SJCRH30 (cell line): ENCODE data around the gene RPL15. TPM values are rescaled to one million over a fixed set of nuclear protein-coding genes. Genes with fewer than 3 reads are reported as not detected.
"Not testable (repeated sequence)": the region's sequence is repeated elsewhere in the genome, so short reads cannot be mapped to it uniquely, and the experiment has no call there.

Source experiments
- DNase-seq, 2 experiments: peaks; one replicate each; pipeline ENCODE4 v3.0.0-alpha.2; 2015 to 2020
- H3K27ac ChIP-seq: fragments of 250-450 bp; sonication (Bioruptor Pico); 2 replicates; pipeline ENCODE4 v1.5.1; 2020; ENCODE audit warnings: mild to moderate bottlenecking, moderate library complexity
- H3K27me3 ChIP-seq: fragments of 250-450 bp; sonication (Bioruptor Pico); 2 replicates; pipeline ENCODE4 v1.5.1; 2020; ENCODE audit warnings: mild to moderate bottlenecking, moderate library complexity
- H3K36me3 ChIP-seq: fragments of 250-450 bp; sonication (Bioruptor Pico); 2 replicates; pipeline ENCODE4 v1.5.1; 2020; ENCODE audit warnings: mild to moderate bottlenecking, moderate library complexity
- H3K4me1 ChIP-seq: fragments of 250-450 bp; sonication (Bioruptor Pico); 2 replicates; pipeline ENCODE4 v1.5.1; 2020; ENCODE audit warnings: mild to moderate bottlenecking, moderate library complexity
- H3K4me3 ChIP-seq: fragments of 250-450 bp; sonication (Bioruptor Pico); 2 replicates; pipeline ENCODE4 v1.5.1; 2020; ENCODE audit warnings: mild to moderate bottlenecking, moderate library complexity
- H3K9me3 ChIP-seq: fragments of 250-450 bp; sonication (Bioruptor Pico); replicated peaks from 2 replicates; pipeline ENCODE4 v1.5.1; 2020; ENCODE audit warnings: mild to moderate bottlenecking, moderate library complexity
- total RNA-seq: library from RNA; depleted of rRNA; stranded (reverse); fragments of >200 nt; shearing (Covaris generic); gene quantifications from 2 replicates; pipeline ENCODE4 v1.2.3, GENCODE V29; 2014

Gene RPL15
- total RNA-seq, 1 experiment from 2014 or later: 5,670 TPM

- peaks cover 10% of the 10 kb centered on the region for H3K36me3 ChIP-seq
- not testable (repeated sequence) for H3K27me3 ChIP-seq, H3K4me1 ChIP-seq, H3K4me3 ChIP-seq, H3K9me3 ChIP-seq, DNase-seq, H3K27ac ChIP-seq
Measured at GRCh38 chr3:23881993-23882392, 34.9 kb upstream of the RPL15 start.

- Histone ChIP-seq H3K36me3 (peaks cover 13% of the 10 kb centered on the region), H3K27me3 (no peaks in the 10 kb centered on the region), H3K4me1 (no peaks in the 10 kb centered on the region), H3K9me3 (no peaks in the 10 kb centered on the region), H3K27ac (no peak overlapping the region), H3K4me3 (no peak overlapping the region)
- no peak for DNase-seq
Measured at GRCh38 chr3:23882487-23882918, 34.4 kb upstream of the RPL15 start.

- Histone ChIP-seq H3K36me3 (peaks cover 29% of the 10 kb centered on the region), H3K27me3 (no peaks in the 10 kb centered on the region), H3K9me3 (no peaks in the 10 kb centered on the region), H3K27ac (no peak overlapping the region), H3K4me3 (no peak overlapping the region), H3K4me1 (no peaks in the 10 kb centered on the region)
- DNase-seq: no peak
Measured at GRCh38 chr3:23884481-23884880, 32.5 kb upstream of the RPL15 start.

GRCh38 chr3:23885210-23885609 is 31.7 kb upstream of the RPL15 start:
- no peaks in the 10 kb centered on the region for H3K4me1 ChIP-seq
- H3K4me3 ChIP-seq: no peak overlapping the region
- H3K27me3 ChIP-seq: no peaks in the 10 kb centered on the region
- no peaks in the 10 kb centered on the region for H3K9me3 ChIP-seq
- no peak overlapping the region for H3K27ac ChIP-seq
- no peak for DNase-seq
- H3K36me3 ChIP-seq: peaks cover 32% of the 10 kb centered on the region

- H3K27ac ChIP-seq: no peak overlapping the region
- H3K27me3 ChIP-seq: no peaks in the 10 kb centered on the region
- no peaks in the 10 kb centered on the region for H3K4me1 ChIP-seq
- H3K9me3 ChIP-seq: no peaks in the 10 kb centered on the region
- no peak overlapping the region for H3K4me3 ChIP-seq
- peaks cover 40% of the 10 kb centered on the region for H3K36me3 ChIP-seq
- no peak for DNase-seq
Measured at GRCh38 chr3:23886311-23886710, 30.6 kb upstream of the RPL15 start.

GRCh38 chr3:23888617-23889228 is 28.2 kb upstream of the RPL15 start:
- H3K27ac ChIP-seq: no peak overlapping the region
- H3K27me3 ChIP-seq: no peaks in the 10 kb centered on the region
- H3K36me3 ChIP-seq: peaks cover 54% of the 10 kb centered on the region
- H3K4me1 ChIP-seq: no peaks in the 10 kb centered on the region
- DNase-seq: peak in 1 of 2 experiments; percentile 62
- H3K9me3 ChIP-seq: no peaks in the 10 kb centered on the region
- H3K4me3 ChIP-seq: no peak overlapping the region

GRCh38 chr3:23889386-23889785 is 27.5 kb upstream of the RPL15 start:
- H3K9me3 ChIP-seq: no peaks in the 10 kb centered on the region
- peaks cover 53% of the 10 kb centered on the region for H3K36me3 ChIP-seq
- no peaks in the 10 kb centered on the region for H3K4me1 ChIP-seq
- H3K27me3 ChIP-seq: no peaks in the 10 kb centered on the region
- H3K4me3 ChIP-seq: no peak overlapping the region
- DNase-seq: no peak
- H3K27ac ChIP-seq: no peak overlapping the region

GRCh38 chr3:23889950-23890349 is 27.0 kb upstream of the RPL15 start:
- Histone ChIP-seq H3K4me3 (no peak overlapping the region), H3K36me3 (peaks cover 57% of the 10 kb centered on the region), H3K27me3 (no peaks in the 10 kb centered on the region), H3K27ac (no peak overlapping the region), H3K4me1 (no peaks in the 10 kb centered on the region), H3K9me3 (no peaks in the 10 kb centered on the region)
- no peak for DNase-seq

- Histone ChIP-seq H3K36me3 (peaks cover 72% of the 10 kb centered on the region), H3K27me3 (no peaks in the 10 kb centered on the region), H3K4me3 (no peak overlapping the region), H3K27ac (no peak overlapping the region), H3K4me1 (no peaks in the 10 kb centered on the region), H3K9me3 (no peaks in the 10 kb centered on the region)
- no peak for DNase-seq
Measured at GRCh38 chr3:23894254-23895061, 22.5 kb upstream of the RPL15 start.

- H3K9me3 ChIP-seq: no peaks in the 10 kb centered on the region
- H3K27me3 ChIP-seq: no peaks in the 10 kb centered on the region
- no peaks in the 10 kb centered on the region for H3K4me1 ChIP-seq
- H3K36me3 ChIP-seq: peaks cover 76% of the 10 kb centered on the region
- no peak overlapping the region for H3K27ac ChIP-seq
- DNase-seq: no peak
- no peak overlapping the region for H3K4me3 ChIP-seq
Measured at GRCh38 chr3:23895181-23895580, 21.8 kb upstream of the RPL15 start.

GRCh38 chr3:23900744-23901143 is 16.2 kb upstream of the RPL15 start:
- no peak for DNase-seq
- Histone ChIP-seq H3K4me3 (no peak overlapping the region), H3K9me3 (no peaks in the 10 kb centered on the region)

GRCh38 chr3:23904545-23904944 is 12.4 kb upstream of the RPL15 start:
- DNase-seq: no peak
- no peaks in the 10 kb centered on the region for H3K9me3 ChIP-seq
- H3K36me3 ChIP-seq: peaks cover 57% of the 10 kb centered on the region
- no peak overlapping the region for H3K27ac ChIP-seq
- H3K27me3 ChIP-seq: no peaks in the 10 kb centered on the region
- no peak overlapping the region for H3K4me3 ChIP-seq
- no peaks in the 10 kb centered on the region for H3K4me1 ChIP-seq

More at GRCh38 chr3:23900744-23901143, 16.2 kb upstream of the RPL15 start:
- Histone ChIP-seq H3K27ac (no peak overlapping the region), H3K4me1 (no peaks in the 10 kb centered on the region), H3K36me3 (peaks cover 66% of the 10 kb centered on the region), H3K27me3 (no peaks in the 10 kb centered on the region)

- H3K27ac ChIP-seq: no peak overlapping the region
- no peak overlapping the region for H3K4me3 ChIP-seq
- H3K36me3 ChIP-seq: peaks cover 50% of the 10 kb centered on the region
- H3K9me3 ChIP-seq: no peaks in the 10 kb centered on the region
- H3K4me1 ChIP-seq: peaks cover 9% of the 10 kb centered on the region
- H3K27me3 ChIP-seq: no peaks in the 10 kb centered on the region
- no peak for DNase-seq
Measured at GRCh38 chr3:23909341-23909740, 7.6 kb upstream of the RPL15 start.

GRCh38 chr3:23911397-23911796 is 5.5 kb upstream of the RPL15 start:
- Histone ChIP-seq H3K27me3 (no peaks in the 10 kb centered on the region), H3K27ac (no peak overlapping the region), H3K36me3 (peaks cover 37% of the 10 kb centered on the region), H3K9me3 (no peaks in the 10 kb centered on the region), H3K4me1 (peaks cover 14% of the 10 kb centered on the region), H3K4me3 (no peak overlapping the region)
- DNase-seq: no peak

GRCh38 chr3:23912335-23912734 is 4.6 kb upstream of the RPL15 start:
- not testable (repeated sequence) for H3K4me3 ChIP-seq, H3K27me3 ChIP-seq, H3K9me3 ChIP-seq
- Histone ChIP-seq H3K4me1 (peaks cover 14% of the 10 kb centered on the region), H3K27ac (0 out of 2 replicates have a peak overlapping the region, but pooled peaks have one; percentile 16), H3K36me3 (peaks cover 37% of the 10 kb centered on the region)
- peak in 1 of 2 experiments; percentile 40 for DNase-seq
